ENCODE measurements around the gene ADAMTS2. TPM values are rescaled to one million over a fixed set of nuclear protein-coding genes. Genes with fewer than 3 reads are reported as not detected.

ADAMTS2 gene
- total and polyA plus RNA-seq, 8 donors: 1.8 to 41.5 (median 11.6) TPM

GRCh38 chr5:179347581-179347980 is 2.3 kb upstream of the ADAMTS2 start:
- H3K9me3 ChIP-seq: no peaks in the 10 kb centered on the region
- peaks cover 11 to 32% (median 24%) of the 10 kb centered on the region in 4 donors for H3K4me1 ChIP-seq
- intact Hi-C loops (cut with DNase I; ENCODE audit: low total_unique reads): no loop called here
- H3K4me3 ChIP-seq: no peak overlapping the region
- H3K36me3 ChIP-seq: no peaks in the 10 kb centered on the region
- H3K27me3 ChIP-seq: peaks cover 0 to 82% (median 34%) of the 10 kb centered on the region in 3 donors
- 45 to 63% (median 47%) methylated on average over 2 of the region's 2 CpGs for WGBS, 5 donors
- TF ChIP-seq CTCF (IDR thresholded peaks at IDR 0.05) (no peak), EP300 (IDR thresholded peaks at IDR 0.05) (no peak), POLR2A (IDR thresholded peaks at IDR 0.05) (no peak), POLR2AphosphoS5 (IDR thresholded peaks at IDR 0.05) (no peak)
- no peak overlapping the region for H3K27ac ChIP-seq
- no peak for DNase-seq

DNA sequence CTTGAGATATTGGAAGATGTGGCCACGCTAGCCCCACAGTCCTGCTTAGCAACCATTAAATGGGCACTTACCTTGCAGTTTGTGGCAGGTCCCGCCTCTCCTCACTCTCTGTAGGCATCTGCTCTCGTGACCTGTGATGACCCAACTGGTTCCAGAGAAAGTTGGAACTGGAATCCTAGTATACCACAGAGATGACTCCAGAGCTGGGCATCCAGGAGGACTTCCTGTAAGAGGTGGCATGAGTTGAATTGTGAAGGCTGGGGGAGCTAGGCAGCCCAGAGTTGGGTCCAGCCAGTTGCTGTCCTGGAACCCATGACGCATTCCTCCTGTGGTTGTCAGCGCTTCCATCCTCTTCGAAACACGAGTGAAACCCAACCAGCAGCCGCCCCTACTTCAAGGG is 1.6 kb upstream of the ADAMTS2 start:
- DNase-seq: no peak
- WGBS, 5 donors: 79 to 87% (median 82%) methylated on average over 8 of the region's 8 CpGs
- Histone ChIP-seq H3K4me3 (no peak overlapping the region), H3K36me3 (no peaks in the 10 kb centered on the region), H3K4me1 (peaks cover 11 to 38% (median 24%) of the 10 kb centered on the region in 4 donors), H3K27ac (no peak overlapping the region), H3K9me3 (no peaks in the 10 kb centered on the region), H3K27me3 (peaks cover 0 to 89% (median 34%) of the 10 kb centered on the region in 3 donors)
- TF ChIP-seq EP300 (IDR thresholded peaks at IDR 0.05) (no peak), POLR2A (IDR thresholded peaks at IDR 0.05) (no peak), CTCF (IDR thresholded peaks at IDR 0.05) (no peak), POLR2AphosphoS5 (IDR thresholded peaks at IDR 0.05) (no peak)
- intact Hi-C loops (cut with DNase I; ENCODE audit: low total_unique reads): no loop called here

DNA sequence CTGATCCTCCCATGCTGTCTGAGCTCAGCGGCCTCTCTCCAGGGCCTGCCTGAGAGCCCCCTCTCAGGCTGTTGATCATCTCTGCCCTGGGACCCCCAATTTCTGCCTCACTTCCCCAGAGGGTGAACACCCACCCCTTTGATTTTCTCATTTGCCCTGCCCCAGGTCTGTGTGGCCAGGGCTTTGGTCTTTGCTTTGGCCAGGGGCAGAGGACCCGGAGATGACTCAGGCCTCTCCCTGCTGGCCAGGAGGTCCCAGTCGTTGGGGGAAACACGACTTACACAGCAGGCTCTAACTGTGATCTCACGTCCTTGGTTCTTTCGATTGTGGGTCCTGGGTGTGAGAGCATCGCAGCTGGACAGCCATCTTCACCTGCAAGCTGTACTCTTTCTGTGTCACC is 1.1 kb upstream of the ADAMTS2 start:
- no peaks in the 10 kb centered on the region for H3K9me3 ChIP-seq
- peaks cover 11 to 38% (median 24%) of the 10 kb centered on the region in 4 donors for H3K4me1 ChIP-seq
- TF ChIP-seq CTCF (IDR thresholded peaks at IDR 0.05) (no peak), POLR2A (IDR thresholded peaks at IDR 0.05) (no peak), EP300 (IDR thresholded peaks at IDR 0.05) (no peak), POLR2AphosphoS5 (IDR thresholded peaks at IDR 0.05) (no peak)
- DNase-seq: no peak
- no peak overlapping the region for H3K4me3 ChIP-seq
- H3K27me3 ChIP-seq: peaks cover 0 to 92% (median 34%) of the 10 kb centered on the region in 3 donors
- WGBS, 5 donors: 66 to 69% (median 66%) methylated on average over 6 to 7 of the region's 7 CpGs
- intact Hi-C loops (cut with DNase I; ENCODE audit: low total_unique reads): no loop called here
- peak overlapping the region in 4 of 5 donors; percentile 67 to 81 (median 76) for H3K27ac ChIP-seq
- H3K36me3 ChIP-seq: no peaks in the 10 kb centered on the region

GRCh38 chr5:179345183-179345432 is 153 bp downstream of the ADAMTS2 start:
- WGBS, 5 donors: 0 to 1% (median 1%) methylated on average over 18 to 36 of the region's 36 CpGs; no CpG with 5 or more reads in 1 of the 5 donors
- H3K36me3 ChIP-seq: no peaks in the 10 kb centered on the region
- H3K4me1 ChIP-seq: peaks cover 11 to 38% (median 24%) of the 10 kb centered on the region in 4 donors
- intact Hi-C loops (cut with DNase I; ENCODE audit: low total_unique reads): no loop called here
- no peaks in the 10 kb centered on the region for H3K9me3 ChIP-seq
- peaks cover 0 to 93% (median 34%) of the 10 kb centered on the region in 3 donors for H3K27me3 ChIP-seq
- peak overlapping the region in 4 of 5 donors; percentile 74 to 81 (median 76) for H3K27ac ChIP-seq
- no peak for TF ChIP-seq POLR2AphosphoS5 (IDR thresholded peaks at IDR 0.05)
- TF ChIP-seq POLR2A (IDR thresholded peaks at IDR 0.05): no peak
- TF ChIP-seq CTCF (IDR thresholded peaks at IDR 0.05): no peak
- no peak for TF ChIP-seq EP300 (IDR thresholded peaks at IDR 0.05)
- peak overlapping the region; percentile 60 to 64 (median 62) for H3K4me3 ChIP-seq
- no peak for DNase-seq
